PC-3 (cell line): ENCODE measurements around the gene OLFM4.

Experiments used
- CTCF ChIP-seq: fragments of 300-600 bp; sonication (generic); conservative IDR thresholded peaks from 2 replicates; pipeline ENCODE4 v1.5.1; 2017; ENCODE audit warnings: antibody characterized with exemption, low read depth, mild to moderate bottlenecking, low read length
- EZH2 ChIP-seq: fragments of 300-600 bp; sonication (generic); IDR thresholded peaks from one replicate; pipeline ENCODE4 v1.6.1; 2017; ENCODE audit warnings: antibody characterized with exemption, mild to moderate bottlenecking, low read length; ENCODE audit not compliant: unreplicated experiment

- TF ChIP-seq CTCF (no peak), EZH2 (no peak)
These were observed 18.1 kb upstream of the OLFM4 start for GRCh38 chr13:53010374-53011105.
